ENCODE data around the gene PECR. TPM values are rescaled to one million over a fixed set of nuclear protein-coding genes. Genes with fewer than 3 reads are reported as not detected.

The PECR gene
- total and polyA plus RNA-seq, 2 of the 4 experiments (the other 2 are of a cell fraction) = 11.4 to 17.7 TPM

DNA sequence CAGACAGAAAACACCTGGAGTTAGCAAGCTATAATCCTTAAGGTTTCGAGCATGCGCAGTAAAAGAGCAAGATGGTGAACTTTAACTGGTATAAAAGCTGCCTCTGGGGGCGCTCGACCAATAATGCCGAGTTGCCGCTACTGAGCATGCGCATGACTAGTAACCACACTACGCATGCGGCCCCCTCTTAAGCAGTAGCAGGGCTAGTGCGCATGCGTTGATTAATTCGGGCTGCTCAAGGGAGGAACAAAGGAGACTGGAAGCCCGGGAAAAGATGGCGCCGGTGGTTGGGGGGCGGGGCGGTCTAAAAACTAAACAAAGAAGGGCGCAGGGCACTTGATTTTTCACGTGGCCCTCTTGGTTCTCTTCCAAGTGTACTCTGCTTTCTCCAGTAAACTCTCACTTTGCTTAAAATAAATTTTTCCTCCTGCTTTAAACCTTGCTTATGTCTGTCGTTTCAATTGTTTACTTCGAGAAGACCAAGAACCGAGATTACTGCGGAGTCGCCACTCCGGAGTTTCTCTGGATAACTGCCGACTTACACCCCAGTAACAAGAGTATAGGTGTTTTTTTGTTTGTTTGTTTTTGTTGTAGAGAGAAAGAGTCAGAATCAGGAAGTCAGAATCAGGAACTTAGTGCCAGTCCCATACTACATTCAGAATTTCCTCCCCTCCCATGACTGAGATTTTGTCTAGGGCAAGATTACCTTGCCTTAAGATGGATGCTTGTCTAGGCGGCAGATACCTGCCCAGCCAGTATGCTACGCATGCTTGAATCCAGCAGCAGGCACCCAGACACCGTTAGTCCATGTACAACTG is 33.3 kb upstream of the PECR start:
- Histone ChIP-seq H3K36me3 (ENCODE audit: control insufficient read depth, insufficient read depth, low read length) (peaks cover 33% of the 10 kb centered on the region), H2BK5ac (ENCODE audit: low read depth, low read length, poor library complexity, severe bottlenecking) (peak overlapping the region; percentile 91), H3K9ac (ENCODE audit: low read depth, low read length) (peak overlapping the region; percentile 72), H3K27ac (ENCODE audit: insufficient read depth, low read length) (peak overlapping the region; percentile 84), H2AK9ac (replicated peaks; ENCODE audit: low read depth, low read length, poor library complexity) (peak overlapping the region; percentile 99), H2AFZ (replicated peaks; ENCODE audit: low read length, poor library complexity) (peak overlapping the region; percentile 24), H3K18ac (ENCODE audit: low read depth, low read length) (peak overlapping the region; percentile 73), H3K4me2 (ENCODE audit: low read depth, low read length) (peak overlapping the region; percentile 93), H3K9me3 (ENCODE audit: control insufficient read depth, insufficient read depth, low read length) (no peaks in the 10 kb centered on the region), H3K23ac (ENCODE audit: low read depth, low read length) (peak overlapping the region; percentile 99), H2BK120ac (ENCODE audit: low read depth, low read length) (peak overlapping the region; percentile 38), H2BK15ac (ENCODE audit: low read depth, low read length) (peak overlapping the region; percentile 54; the same call in 2 of the 3 replicates), H3K4me3 (ENCODE audit: insufficient read depth, low read depth, low read length) (peak overlapping the region; percentile 41), H4K5ac (ENCODE audit: low read depth, low read length) (peak overlapping the region; percentile 100), H3K27me3 (ENCODE audit: control insufficient read depth, insufficient read depth, low read length) (no peaks in the 10 kb centered on the region), H3K14ac (replicated peaks; ENCODE audit: low read depth, low read length) (peak overlapping the region; percentile 100), H4K20me1 (ENCODE audit: insufficient read depth, low read length) (peaks cover 13% of the 10 kb centered on the region), H4K8ac (ENCODE audit: low read depth in 2 of 2, low read length in 2 of 2) (peak overlapping the region; percentile 93 to 97), H2AK5ac (ENCODE audit: low read depth, low read length) (peak overlapping the region; percentile 98), H3K56ac (ENCODE audit: extremely low read depth, insufficient read depth, low read length) (peak overlapping the region; percentile 92), H3K79me1 (ENCODE audit: low read depth in 1 of 2, low read length in 2 of 2) (peaks cover 24 to 54% of the 10 kb centered on the region in 2 experiments), H3K4me1 (ENCODE audit: control insufficient read depth, insufficient read depth, low read length) (peaks cover 14% of the 10 kb centered on the region), H3K4ac (ENCODE audit: low read depth, low read length) (peak overlapping the region; percentile 99), H2BK20ac (ENCODE audit: low read depth, low read length) (peak overlapping the region; percentile 65; the same call in 1 of the 2 replicates), H4K91ac (ENCODE audit: insufficient read depth, low read depth, low read length) (peak overlapping the region; percentile 92), H3K9me1 (ENCODE audit: insufficient read depth, low read length) (peaks cover 3% of the 10 kb centered on the region; the same call in 1 of the 2 replicates)
- TF ChIP-seq RAD21 (IDR thresholded peaks at IDR 0.05; ENCODE audit: low read length) = no peak
- TF ChIP-seq CTCF (conservative IDR thresholded peaks at IDR 0.05; ENCODE audit: low read depth, low read length) = peak; percentile 96
- no peak for TF ChIP-seq FOS (IDR thresholded peaks at IDR 0.05; ENCODE audit: low read depth, low read length)
- TF ChIP-seq MXI1 (IDR thresholded peaks at IDR 0.05; ENCODE audit: borderline replicate concordance, low read depth, low read length) = 0 out of 2 replicates have a peak, but pooled peaks have one; percentile 15
- TF ChIP-seq RCOR1 (IDR thresholded peaks at IDR 0.05; ENCODE audit: insufficient replicate concordance, low read length) = no peak
- 0 out of 2 replicates have a peak, but pooled peaks have one; percentile 57 for TF ChIP-seq POLR2A (IDR thresholded peaks at IDR 0.05; ENCODE audit: low read depth, low read length)
- dilution Hi-C loops (cut with HindIII; ENCODE audit: low sequenced_read_pairs, unreplicated experiment) (no loop called here), intact Hi-C loops (cut with micrococcal nuclease) (no loop called here), in situ Hi-C loops (cut with MboI; ENCODE audit: low sequenced_read_pairs) (no loop called here)
- ChIA-PET POLR2A (ENCODE audit: unreplicated experiment) (no interaction called here), CTCF (interaction anchor here (0.6 to 1.6 kb wide), 4 partner anchors 13 to 39 kb away, joined by 3 to 4 read pairs (median 4); no protein-coding TSS in a partner anchor)
- peak; percentile 81 for ATAC-seq (ENCODE audit: low read depth)
- no TSS peak for BruUV-seq (replicated peaks)
- 0% methylated on average over 6 of the region's 29 CpGs; no CpG with 5 or more reads in 1 of the 2 experiments for WGBS, 2 experiments (ENCODE audit: extremely low coverage in 2 of 2, insufficient read length in 1 of 2)
- peak; percentile 99 for DNase-seq

Measured in IMR-90 (cell line).